SIG-M5 treated with dmso at 0.1 percent for 504 hours (cell line): ENCODE measurements around the gene ARMC9.

Source experiments
- DNase-seq: peaks from one replicate; lab custom pipeline; 2025; ENCODE audit not compliant: unreplicated experiment; lab: John Stamatoyannopoulos, UW

The ARMC9 gene

GRCh38 chr2:231410293-231411004, 212.0 kb downstream of the ARMC9 start:
- no peak for DNase-seq

- no peak for DNase-seq
Measured at GRCh38 chr2:231411237-231411636, 212.8 kb downstream of the ARMC9 start.

GRCh38 chr2:231411831-231412617, 213.6 kb downstream of the ARMC9 start:
- DNase-seq = peak; percentile 77

- DNase-seq = no peak
Measured at GRCh38 chr2:231412618-231412963, 214.2 kb downstream of the ARMC9 start.

- DNase-seq = no peak
Measured at GRCh38 chr2:231413456-231413855, 215.0 kb downstream of the ARMC9 start.

GRCh38 chr2:231413921-231414476, 215.6 kb downstream of the ARMC9 start:
- DNase-seq = no peak

DNA sequence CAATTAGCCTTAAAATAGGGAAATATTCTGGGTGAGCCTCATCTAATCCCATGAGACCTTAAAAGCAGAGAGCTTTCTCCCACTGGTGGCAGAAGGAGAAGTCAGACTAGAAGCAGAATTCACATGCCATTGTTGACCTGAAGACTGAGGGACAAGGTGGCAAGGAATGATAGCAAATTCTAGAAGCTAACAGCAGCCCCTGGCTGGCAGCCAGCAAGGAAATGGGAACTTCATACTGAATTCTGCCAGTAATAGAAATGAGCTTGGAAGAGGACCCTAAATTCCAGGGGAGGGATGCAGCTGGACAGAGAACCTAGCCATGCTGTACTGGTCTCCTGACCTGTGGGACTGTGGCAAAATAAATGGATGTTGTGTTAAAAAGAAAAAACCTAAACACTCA, 216.6 kb downstream of the ARMC9 start:
- no peak for DNase-seq

GRCh38 chr2:231418820-231419640, 220.6 kb downstream of the ARMC9 start:
- no peak for DNase-seq

DNA sequence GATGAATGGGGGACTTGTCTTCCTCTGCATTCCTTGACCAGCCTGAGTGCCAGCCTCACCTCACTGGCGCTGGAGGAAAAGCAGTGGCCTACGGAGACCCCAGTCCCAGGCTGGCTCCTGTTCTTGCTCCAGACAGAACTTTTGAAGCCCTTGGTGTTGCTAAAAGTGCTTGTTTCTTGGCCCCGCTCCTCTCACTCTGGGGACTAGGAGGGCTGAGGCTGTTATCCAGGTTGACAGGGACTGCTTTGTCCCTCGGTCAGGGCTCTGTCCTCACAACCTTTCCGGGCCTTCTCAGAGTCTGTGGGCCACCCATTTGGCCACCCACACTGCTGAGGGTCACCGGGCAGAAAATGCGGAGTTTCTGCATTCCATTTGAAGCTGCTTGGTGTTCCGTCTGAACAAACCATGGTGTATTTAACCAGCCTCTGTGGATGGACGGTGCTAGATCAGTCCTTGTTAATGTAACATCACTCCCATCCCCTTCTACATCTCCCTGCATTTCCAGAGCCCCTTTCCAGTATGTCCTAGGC, 222.7 kb downstream of the ARMC9 start:
- no peak for DNase-seq

DNA sequence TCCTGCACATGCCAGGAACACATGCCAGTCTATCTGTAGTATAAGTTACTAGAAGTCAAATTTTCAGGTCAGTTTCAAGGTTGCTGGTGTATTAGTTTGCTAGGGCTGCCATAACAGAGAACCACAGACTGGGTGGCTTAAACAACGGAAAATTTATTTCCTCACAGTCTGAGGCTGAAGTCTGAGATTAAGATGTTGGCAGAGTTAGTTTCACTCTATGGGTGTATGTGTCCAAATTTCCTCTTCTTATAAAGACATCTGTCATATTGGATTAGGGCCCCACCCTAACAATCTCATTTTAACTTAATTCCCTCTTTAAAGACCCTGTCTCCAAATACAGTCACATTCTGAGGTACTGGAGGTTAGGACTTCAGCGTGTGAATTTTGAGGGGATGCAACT, 223.6 kb downstream of the ARMC9 start:
- DNase-seq = no peak

- DNase-seq = no peak
Measured at GRCh38 chr2:231423176-231423575, 224.7 kb downstream of the ARMC9 start.
